COLO668 (cell line): ENCODE results near the gene RTCB.

Experiments
- DNase-seq: peaks from one replicate; lab custom pipeline; 2025; ENCODE audit not compliant: unreplicated experiment; lab: John Stamatoyannopoulos, UW

Gene RTCB

GRCh38 chr22:32340411-32340810 lies 71.6 kb downstream of the RTCB start:
- DNase-seq = no peak

GRCh38 chr22:32339190-32340012 lies 72.6 kb downstream of the RTCB start:
- DNase-seq = no peak

- no peak for DNase-seq
These were observed 73.3 kb downstream of the RTCB start for GRCh38 chr22:32338757-32339156.
